Prostate gland (tissue), 2 donors: ENCODE measurements around the gene PRIMPOL.

Experiments
- POLR2A ChIP-seq: fragments of 450-650 bp; IDR thresholded peaks from one replicate; pipeline ENCODE4 v1.6.1; 2016; ENCODE audit warnings: antibody characterized with exemption, mild to moderate bottlenecking
- POLR2AphosphoS5 ChIP-seq: sonication (generic); formaldehyde crosslinking; IDR thresholded peaks from one replicate; pipeline ENCODE4 v1.6.1; 2017; ENCODE audit warnings: antibody characterized with exemption
- TF ChIP-seq, protein P1 (sequence below), 4 experiments: fragments of 200-600 bp in 2 of 4; fragments of 450-650 bp in 2 of 4; sonication (generic) in 2 of 4; IDR thresholded peaks; 1 replicate in 3 of 4; 2 replicates in 1 of 4; pipeline ENCODE4 v1.5.1; 2016 to 2019; ENCODE audit warnings: antibody characterized with exemption in 4 of 4, mild to moderate bottlenecking in 2 of 4, moderate library complexity in 2 of 4

DNA sequence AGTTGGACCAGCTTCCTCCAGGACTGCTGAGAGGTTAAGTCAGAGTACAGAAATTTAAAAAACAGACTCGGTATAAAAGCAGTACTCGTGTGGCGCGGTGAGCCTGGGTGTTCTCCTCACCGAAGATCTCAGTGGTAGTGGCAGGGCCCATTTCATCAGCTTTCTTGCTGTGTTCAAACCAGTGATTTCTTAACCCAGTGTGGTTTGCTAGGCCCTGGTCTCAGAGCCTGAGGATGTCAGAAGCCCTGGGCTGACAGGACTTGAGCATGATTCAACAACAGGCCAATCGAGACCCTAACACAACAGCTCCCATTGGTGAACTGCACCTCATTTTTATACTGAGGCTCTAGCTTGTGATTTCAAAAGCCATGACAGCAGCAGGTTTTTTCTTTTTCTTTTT lies 23.2 kb downstream of the PRIMPOL start:
- TF ChIP-seq, protein P1, sequence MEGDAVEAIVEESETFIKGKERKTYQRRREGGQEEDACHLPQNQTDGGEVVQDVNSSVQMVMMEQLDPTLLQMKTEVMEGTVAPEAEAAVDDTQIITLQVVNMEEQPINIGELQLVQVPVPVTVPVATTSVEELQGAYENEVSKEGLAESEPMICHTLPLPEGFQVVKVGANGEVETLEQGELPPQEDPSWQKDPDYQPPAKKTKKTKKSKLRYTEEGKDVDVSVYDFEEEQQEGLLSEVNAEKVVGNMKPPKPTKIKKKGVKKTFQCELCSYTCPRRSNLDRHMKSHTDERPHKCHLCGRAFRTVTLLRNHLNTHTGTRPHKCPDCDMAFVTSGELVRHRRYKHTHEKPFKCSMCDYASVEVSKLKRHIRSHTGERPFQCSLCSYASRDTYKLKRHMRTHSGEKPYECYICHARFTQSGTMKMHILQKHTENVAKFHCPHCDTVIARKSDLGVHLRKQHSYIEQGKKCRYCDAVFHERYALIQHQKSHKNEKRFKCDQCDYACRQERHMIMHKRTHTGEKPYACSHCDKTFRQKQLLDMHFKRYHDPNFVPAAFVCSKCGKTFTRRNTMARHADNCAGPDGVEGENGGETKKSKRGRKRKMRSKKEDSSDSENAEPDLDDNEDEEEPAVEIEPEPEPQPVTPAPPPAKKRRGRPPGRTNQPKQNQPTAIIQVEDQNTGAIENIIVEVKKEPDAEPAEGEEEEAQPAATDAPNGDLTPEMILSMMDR (IDR thresholded peaks at IDR 0.05) = no peak
- TF ChIP-seq POLR2AphosphoS5 (no peak), POLR2A (no peak)
